SH-SY5Y (cell line): ENCODE results near the gene SLC28A1.

ENCODE experiments used
- GATA2 ChIP-seq: IDR thresholded peaks from 2 replicates; pipeline ENCODE4 v1.6.1; 2011; ENCODE audit warnings: mild to moderate bottlenecking, low read depth, low read length
- GATA3 ChIP-seq: IDR thresholded peaks from 2 replicates; pipeline ENCODE4 v1.6.1; 2011; ENCODE audit warnings: low read depth, mild to moderate bottlenecking, low read length, moderate library complexity

DNA sequence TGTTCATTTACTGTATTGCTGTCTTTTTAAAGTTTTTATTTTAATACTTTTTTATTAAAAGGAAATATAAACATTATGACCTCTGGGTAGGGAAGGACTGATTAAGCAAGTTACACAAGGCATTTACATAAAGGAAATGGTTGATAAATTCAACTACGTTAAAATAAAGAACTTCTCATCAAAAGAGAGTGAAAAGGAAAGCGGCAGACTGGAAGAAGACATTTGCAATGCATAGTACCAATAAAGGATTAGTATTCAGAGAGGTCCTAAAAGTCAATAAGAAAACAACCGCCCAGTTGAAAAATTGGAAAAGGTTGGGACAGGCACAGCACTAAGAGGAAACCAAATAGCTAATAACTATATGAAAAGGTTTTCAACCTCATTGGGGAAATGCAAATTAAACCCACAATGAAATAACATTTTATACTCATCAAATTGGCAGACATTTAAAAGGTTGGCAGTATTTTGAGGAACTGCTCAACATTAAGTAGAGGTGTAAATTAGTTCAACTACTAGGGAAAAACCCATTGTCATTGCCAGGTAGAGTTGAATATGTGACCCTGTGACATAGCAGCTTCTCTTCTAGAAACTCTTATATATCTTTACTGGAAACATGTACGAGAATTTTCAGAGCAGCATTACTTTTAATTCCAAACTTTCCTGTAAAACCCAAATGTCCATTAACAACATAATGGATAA is 106.7 kb downstream of the SLC28A1 start:
- TF ChIP-seq GATA3 (no peak), GATA2 (no peak)
